Neuron (in vitro differentiated cells): ENCODE measurements around the gene SPATA6.
"Not testable (repeated sequence)": the region's sequence is repeated elsewhere in the genome, so short reads cannot be mapped to it uniquely, and the experiment has no call there.

ENCODE experiments used
- H2AFZ ChIP-seq: one replicate; pipeline ENCODE4 v1.6.1; 2013; ENCODE audit warnings: low read depth, mild to moderate bottlenecking, inconsistent platforms, low read length, moderate library complexity
- H3K27me3 ChIP-seq: one replicate; pipeline ENCODE4 v1.6.1; 2013; ENCODE audit warnings: low read length; ENCODE audit not compliant: insufficient read depth
- H3K36me3 ChIP-seq: one replicate; pipeline ENCODE4 v1.6.1; 2013; ENCODE audit warnings: low read length; ENCODE audit not compliant: insufficient read depth
- H3K4me1 ChIP-seq: one replicate; pipeline ENCODE4 v1.6.1; 2013; ENCODE audit warnings: low read length; ENCODE audit not compliant: insufficient read depth
- H3K4me3 ChIP-seq: 2 replicates; pipeline ENCODE4 v1.5.1; 2013; ENCODE audit warnings: mild to moderate bottlenecking, low read length, moderate library complexity
- H3K9me3 ChIP-seq: one replicate; pipeline ENCODE4 v1.6.1; 2013; ENCODE audit warnings: low read length

Gene SPATA6

GRCh38 chr1:48471691-48472576 is at the start of gene SPATA6:
Gene SPATA6 (minus strand): TSS chr1:48472204. CDS start chr1:48472008, 196 bp downstream.
- H3K9me3 ChIP-seq = no peaks in the 10 kb centered on the region
- H3K27me3 ChIP-seq = no peaks in the 10 kb centered on the region
- no peaks in the 10 kb centered on the region for H3K36me3 ChIP-seq
- peak within 1 kb of the TSS; percentile 88 for H3K4me3 ChIP-seq
- peaks cover 18% of the 10 kb centered on the region for H3K4me1 ChIP-seq
- H2AFZ ChIP-seq = peak within 1 kb of the TSS; percentile 89

GRCh38 chr1:48519896-48520295 is 47.9 kb upstream of the SPATA6 start:
- H2AFZ ChIP-seq, H3K27me3 ChIP-seq, H3K9me3 ChIP-seq, H3K4me1 ChIP-seq, H3K36me3 ChIP-seq, H3K4me3 ChIP-seq: not testable (repeated sequence)

- Histone ChIP-seq H3K27me3 (no peaks in the 10 kb centered on the region), H3K36me3 (no peaks in the 10 kb centered on the region)
These were observed 34.9 kb upstream of the SPATA6 start for GRCh38 chr1:48506870-48507269.

DNA sequence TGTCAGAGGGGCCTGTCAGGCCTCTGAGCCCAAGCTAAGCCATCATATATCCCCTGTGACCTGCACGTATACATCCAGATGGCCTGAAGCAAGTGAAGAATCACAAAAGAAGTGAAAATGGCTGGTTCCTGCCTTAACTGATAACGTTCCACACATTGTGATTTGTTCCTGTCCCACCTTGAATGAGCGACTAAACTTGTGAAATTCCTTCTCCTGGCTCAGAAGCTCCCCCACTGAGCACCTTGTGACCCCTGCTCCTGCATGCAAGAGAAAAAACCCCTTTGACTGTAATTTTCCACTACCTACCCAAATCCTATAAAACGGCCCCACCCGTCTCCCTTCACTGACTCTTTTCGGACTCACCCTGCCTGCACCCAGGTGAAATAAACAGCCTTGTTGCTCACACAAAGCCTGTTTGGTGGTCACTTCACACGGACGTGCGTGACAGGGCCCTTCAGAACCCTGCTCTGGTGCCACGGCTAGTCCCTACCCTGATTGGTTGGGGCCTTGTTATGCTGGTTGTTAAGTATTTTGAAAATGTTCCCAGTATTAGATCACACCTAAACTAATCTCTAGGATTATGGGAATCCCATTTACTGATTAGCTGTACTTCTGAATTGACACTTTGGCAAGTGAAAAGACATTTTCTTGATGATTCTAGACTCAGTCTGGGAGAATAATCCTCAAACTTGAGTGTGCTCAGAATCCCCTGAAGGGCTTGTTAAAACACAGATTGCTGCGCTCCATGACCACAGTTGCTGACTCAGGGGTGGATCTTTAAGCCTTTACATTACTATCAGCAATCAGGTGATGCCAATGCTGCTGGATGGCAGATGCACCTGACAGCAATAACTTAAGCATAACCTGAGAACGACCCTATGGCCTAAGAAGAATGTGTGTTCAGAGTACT is 28.8 kb upstream of the SPATA6 start:
- no peaks in the 10 kb centered on the region for H3K9me3 ChIP-seq
- no peak overlapping the region for H3K4me3 ChIP-seq
- H3K36me3 ChIP-seq = no peaks in the 10 kb centered on the region
- H3K4me1 ChIP-seq = no peaks in the 10 kb centered on the region
- H3K27me3 ChIP-seq = no peaks in the 10 kb centered on the region
- no peak overlapping the region for H2AFZ ChIP-seq

More at GRCh38 chr1:48506870-48507269, 34.9 kb upstream of the SPATA6 start:
- H3K9me3 ChIP-seq = no peaks in the 10 kb centered on the region
- H3K4me1 ChIP-seq = peaks cover 7% of the 10 kb centered on the region
- H3K4me3 ChIP-seq = no peak overlapping the region
- H2AFZ ChIP-seq = no peak overlapping the region

DNA sequence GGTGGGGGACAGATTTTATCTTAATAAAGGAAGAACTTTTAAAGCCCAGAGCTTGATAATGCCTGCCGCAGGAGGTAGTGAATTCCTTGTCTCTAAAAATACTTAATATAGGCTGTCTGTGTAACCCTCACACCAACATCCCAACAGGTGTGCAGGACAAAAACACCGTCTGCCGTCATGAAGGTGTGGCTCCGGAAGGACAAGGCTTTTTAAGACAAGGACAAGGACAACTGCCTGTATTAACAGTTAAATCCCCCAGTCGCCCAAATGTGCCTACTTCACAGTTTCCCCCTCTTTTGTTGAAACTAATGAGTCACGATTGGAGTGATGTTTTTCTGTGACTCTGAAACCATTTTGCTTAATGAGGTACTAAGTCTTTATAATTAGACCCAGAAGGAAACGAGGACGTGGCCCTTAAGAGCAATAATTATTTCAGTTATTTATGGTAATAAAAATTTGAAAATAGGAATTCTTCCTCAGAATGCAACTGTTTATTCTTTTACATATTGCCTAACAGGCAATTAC is 27.3 kb upstream of the SPATA6 start:
- H2AFZ ChIP-seq = no peak overlapping the region

DNA sequence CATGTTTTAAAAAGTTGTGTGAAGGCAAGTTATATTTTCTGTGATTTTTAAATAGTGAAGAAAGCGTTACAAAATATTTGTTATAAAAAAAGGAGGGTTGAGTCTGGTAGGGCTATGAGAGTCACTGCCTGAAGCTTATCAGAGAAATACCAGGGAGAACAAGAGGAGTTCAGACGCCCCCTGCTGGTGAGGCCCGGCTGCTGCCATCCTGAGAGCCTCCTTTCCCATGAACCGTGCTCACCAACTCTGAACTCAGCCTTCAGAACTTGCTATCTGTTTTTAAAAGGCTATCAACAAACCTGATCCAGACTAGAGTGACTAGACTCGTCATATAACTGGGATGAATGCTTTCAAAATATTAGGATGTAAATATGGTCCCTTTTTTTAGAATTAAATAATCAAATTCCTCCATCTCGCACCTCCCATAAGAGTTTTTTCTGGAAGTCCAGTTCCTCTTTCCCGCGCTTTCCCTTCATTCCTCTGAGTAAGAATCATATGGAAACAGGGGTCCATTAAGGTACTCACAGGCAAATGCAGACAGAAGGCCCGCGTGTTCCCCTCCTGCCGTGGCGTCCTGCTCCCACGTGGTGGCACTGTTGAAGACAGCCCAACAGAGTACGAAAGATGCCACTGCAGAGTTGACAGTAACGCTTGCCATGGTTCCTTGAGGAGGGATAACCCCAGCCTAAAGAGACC is 26.2 kb upstream of the SPATA6 start:
- H3K9me3 ChIP-seq = no peaks in the 10 kb centered on the region
- H3K27me3 ChIP-seq = no peaks in the 10 kb centered on the region
- no peaks in the 10 kb centered on the region for H3K36me3 ChIP-seq
- no peak overlapping the region for H2AFZ ChIP-seq
- no peak overlapping the region for H3K4me3 ChIP-seq
- H3K4me1 ChIP-seq = peaks cover 10% of the 10 kb centered on the region

More for the DNA sequence above, 27.3 kb upstream of the SPATA6 start:
- H3K4me1 ChIP-seq = peaks cover 5% of the 10 kb centered on the region
- H3K27me3 ChIP-seq = no peaks in the 10 kb centered on the region
- H3K36me3 ChIP-seq = no peaks in the 10 kb centered on the region
- no peaks in the 10 kb centered on the region for H3K9me3 ChIP-seq
- no peak overlapping the region for H3K4me3 ChIP-seq

DNA sequence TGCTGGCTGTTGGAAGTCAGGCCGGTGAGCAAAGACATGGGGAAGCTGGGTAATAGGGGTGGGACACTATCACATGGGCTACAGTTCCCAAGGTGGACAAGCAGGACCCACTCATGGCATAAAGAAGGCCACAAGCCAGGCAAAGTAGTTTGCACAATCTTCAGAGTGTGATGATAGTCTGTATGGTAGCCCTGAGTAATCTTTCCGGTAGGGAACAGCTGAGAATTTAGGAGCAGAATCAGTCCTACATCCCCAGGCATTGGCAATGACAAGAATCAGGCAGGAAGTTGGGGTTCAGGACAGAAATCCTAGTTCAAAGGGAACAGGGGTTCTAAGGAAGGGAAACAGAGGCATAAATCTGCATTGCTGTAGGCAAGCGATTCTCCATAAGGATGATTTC is 23.9 kb upstream of the SPATA6 start:
- Histone ChIP-seq H2AFZ (no peak overlapping the region), H3K36me3 (no peaks in the 10 kb centered on the region), H3K4me3 (no peak overlapping the region), H3K27me3 (no peaks in the 10 kb centered on the region), H3K4me1 (peaks cover 14% of the 10 kb centered on the region), H3K9me3 (no peaks in the 10 kb centered on the region)

DNA sequence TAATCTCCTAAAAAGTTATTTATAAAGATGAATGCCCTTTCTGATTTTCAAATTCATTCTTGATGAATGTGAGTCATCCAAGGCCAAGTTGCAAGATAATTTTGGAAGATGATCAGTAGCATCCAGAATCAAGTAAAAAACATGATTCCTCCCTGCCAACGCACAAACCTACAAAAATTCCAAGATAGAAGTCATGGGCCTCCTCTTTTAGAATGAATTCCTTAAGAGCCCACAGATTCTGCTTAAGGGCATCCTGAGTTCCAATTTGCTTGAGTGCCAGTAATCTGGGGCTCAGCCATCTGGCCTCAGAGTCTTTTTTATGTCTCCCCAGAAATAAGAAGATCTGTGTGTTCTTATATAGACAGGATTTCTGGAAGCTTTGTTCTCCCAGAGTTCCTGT is 23.2 kb upstream of the SPATA6 start:
- H3K9me3 ChIP-seq = no peaks in the 10 kb centered on the region

GRCh38 chr1:48493970-48494769 is 22.2 kb upstream of the SPATA6 start:
- Histone ChIP-seq H3K36me3 (no peaks in the 10 kb centered on the region), H3K27me3 (no peaks in the 10 kb centered on the region), H3K4me3 (no peak overlapping the region), H3K4me1 (peaks cover 14% of the 10 kb centered on the region), H2AFZ (no peak overlapping the region), H3K9me3 (no peaks in the 10 kb centered on the region)

More for the DNA sequence above, 23.2 kb upstream of the SPATA6 start:
- Histone ChIP-seq H3K4me3 (no peak overlapping the region), H3K27me3 (no peaks in the 10 kb centered on the region), H3K4me1 (peaks cover 14% of the 10 kb centered on the region), H2AFZ (no peak overlapping the region), H3K36me3 (no peaks in the 10 kb centered on the region)

- no peak overlapping the region for H2AFZ ChIP-seq
- no peaks in the 10 kb centered on the region for H3K9me3 ChIP-seq
- no peak overlapping the region for H3K4me3 ChIP-seq
- peaks cover 14% of the 10 kb centered on the region for H3K4me1 ChIP-seq
- no peaks in the 10 kb centered on the region for H3K36me3 ChIP-seq
- H3K27me3 ChIP-seq = no peaks in the 10 kb centered on the region
These were observed 21.0 kb upstream of the SPATA6 start for GRCh38 chr1:48493041-48493440.

DNA sequence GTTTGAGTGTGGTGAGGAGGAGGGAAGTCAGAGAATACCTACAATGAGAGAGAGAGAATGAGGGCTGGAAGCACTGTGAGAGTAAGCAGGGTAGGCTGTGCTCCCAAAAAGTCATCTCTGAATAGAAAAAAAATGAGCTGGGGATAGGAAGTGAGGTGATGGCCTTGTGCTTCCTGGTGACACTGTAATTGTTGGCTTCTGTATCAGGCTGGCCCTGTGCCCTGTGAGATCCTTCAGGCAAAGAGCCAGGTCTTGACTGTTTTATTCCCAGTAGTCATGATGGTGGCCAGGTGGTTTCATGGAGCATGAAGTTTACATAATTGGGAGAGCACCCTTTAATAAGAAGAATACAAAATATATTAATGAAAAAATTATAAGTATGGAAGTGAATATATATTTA is 20.4 kb upstream of the SPATA6 start:
- Histone ChIP-seq H3K36me3 (no peaks in the 10 kb centered on the region), H3K4me1 (peaks cover 14% of the 10 kb centered on the region), H2AFZ (no peak overlapping the region), H3K9me3 (no peaks in the 10 kb centered on the region), H3K4me3 (no peak overlapping the region), H3K27me3 (no peaks in the 10 kb centered on the region)

- H3K36me3 ChIP-seq = no peaks in the 10 kb centered on the region
- H3K4me1 ChIP-seq = peaks cover 4% of the 10 kb centered on the region
- H3K9me3 ChIP-seq = no peaks in the 10 kb centered on the region
- no peak overlapping the region for H2AFZ ChIP-seq
- H3K4me3 ChIP-seq = no peak overlapping the region
- H3K27me3 ChIP-seq = no peaks in the 10 kb centered on the region
These were observed 16.7 kb upstream of the SPATA6 start for GRCh38 chr1:48488721-48489120.
